Measurements from ENCODE around the gene GALNT12.

- TF ChIP-seq CTCF (IDR thresholded peaks at IDR 0.05) (peak; percentile 97), EZH2 (IDR thresholded peaks at IDR 0.05; ENCODE audit: borderline replicate concordance, insufficient read depth, low read depth, low read length, poor library complexity, severe bottlenecking) (no peak)
Measured at GRCh38 chr9:98848450-98849149, 41.1 kb downstream of the GALNT12 start.
